HG03175 (cell line): ENCODE data around the gene DUSP14.
A peak's percentile ranks its signal among the peaks of the same experiment; 100 is the strongest.
"Not testable (repeated sequence)": the region's sequence is repeated elsewhere in the genome, so short reads cannot be mapped to it uniquely, and the experiment has no call there.

Source experiments
- ATAC-seq: cut with Tn5 transposase; IDR thresholded peaks from one replicate; pipeline ENCODE4 v1.9.1; 2021; ENCODE audit warnings: mild to moderate bottlenecking, moderate library complexity; ENCODE audit not compliant: unreplicated experiment

The DUSP14 gene

DNA sequence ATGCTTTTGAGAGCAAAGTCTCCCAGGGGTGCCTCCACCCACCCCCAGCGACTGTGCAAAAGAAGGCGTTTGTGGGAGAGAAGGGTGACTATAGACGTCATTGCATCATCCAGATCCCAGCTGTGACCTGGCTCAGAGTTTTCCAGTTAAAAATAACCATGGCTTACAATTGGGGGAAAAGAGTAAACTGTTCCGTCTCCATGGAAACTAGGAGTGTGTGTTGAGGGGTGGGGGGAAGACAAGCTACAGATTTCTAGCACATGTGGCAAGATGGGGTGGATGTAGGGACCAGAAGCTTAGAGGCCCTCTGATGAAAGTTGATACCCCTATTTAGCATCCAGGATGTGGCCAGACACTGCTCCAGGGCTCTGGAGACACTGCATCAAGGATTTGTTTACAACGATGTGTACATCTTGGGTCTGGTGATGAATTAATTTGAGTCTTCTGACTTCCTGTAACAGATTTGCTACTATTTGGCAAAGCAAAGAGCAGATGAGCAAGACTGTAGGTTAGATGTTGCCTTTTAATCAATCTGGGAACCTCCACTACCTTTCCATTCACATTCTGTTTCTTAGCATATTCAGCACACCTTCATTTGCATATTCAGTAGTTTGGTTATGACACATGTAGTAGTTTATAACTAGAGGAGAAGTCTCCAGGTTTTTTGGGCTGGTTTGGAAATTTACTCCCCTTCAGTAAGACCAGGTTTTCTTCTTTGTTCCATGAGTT, 6.2 kb upstream of the DUSP14 start:
- ATAC-seq, result no peak

DNA sequence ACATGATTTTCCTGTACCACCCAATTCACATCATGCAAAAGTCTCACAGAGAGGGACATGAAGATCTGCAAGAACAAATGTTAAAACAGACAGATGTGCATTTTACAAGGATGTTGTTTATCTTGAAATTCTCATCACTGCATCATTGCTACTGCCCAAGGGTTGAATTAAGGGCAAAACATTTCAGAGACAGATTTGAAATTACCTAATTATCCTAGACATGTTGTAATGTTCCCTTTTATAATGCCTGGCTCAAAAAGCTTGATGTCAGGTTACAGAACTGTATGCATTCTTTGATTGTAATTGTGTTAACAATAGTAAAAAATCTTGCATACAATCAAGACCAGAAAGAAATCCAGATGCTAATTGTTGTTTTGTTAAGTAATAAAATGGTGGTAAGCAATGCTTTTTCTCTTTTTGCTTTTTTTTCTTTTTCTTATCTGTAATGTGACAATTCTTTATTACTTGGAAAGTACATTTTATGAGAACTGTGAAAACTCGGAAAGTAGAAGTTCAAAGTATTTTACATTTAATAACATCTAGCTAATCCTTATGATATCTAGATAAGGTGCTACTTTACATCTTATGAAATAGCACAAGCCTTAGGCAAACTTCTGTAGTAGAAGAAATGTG, 3.6 kb upstream of the DUSP14 start:
- no peak for ATAC-seq

DNA sequence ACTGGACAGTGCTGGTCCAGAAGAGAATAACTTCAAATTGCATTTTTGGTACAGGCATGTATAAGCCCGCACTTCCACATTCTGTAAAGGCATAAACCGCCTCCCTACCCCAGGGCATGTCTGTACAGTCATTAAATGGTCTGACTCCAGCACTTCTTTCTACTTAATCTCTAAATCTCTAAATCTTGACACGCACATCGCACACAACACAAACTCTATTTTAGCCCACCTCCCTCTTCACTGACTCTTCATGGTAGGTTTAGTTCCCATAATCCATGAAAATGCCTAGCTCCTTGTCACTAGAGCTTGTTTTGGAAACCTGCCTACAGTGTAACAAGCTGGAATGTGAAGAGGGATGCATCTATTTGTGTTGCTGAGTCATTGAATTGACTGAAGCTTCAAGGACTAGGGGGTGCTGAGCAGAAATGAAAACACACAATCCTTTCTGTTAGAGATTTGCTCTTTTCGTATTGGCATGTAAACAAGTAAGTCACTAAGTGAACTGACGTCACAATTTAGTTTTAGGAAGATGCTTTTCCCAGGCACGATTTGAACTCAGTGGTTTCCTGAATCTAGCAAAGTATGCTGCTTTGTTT, 1.6 kb upstream of the DUSP14 start:
- ATAC-seq, result no peak

DNA sequence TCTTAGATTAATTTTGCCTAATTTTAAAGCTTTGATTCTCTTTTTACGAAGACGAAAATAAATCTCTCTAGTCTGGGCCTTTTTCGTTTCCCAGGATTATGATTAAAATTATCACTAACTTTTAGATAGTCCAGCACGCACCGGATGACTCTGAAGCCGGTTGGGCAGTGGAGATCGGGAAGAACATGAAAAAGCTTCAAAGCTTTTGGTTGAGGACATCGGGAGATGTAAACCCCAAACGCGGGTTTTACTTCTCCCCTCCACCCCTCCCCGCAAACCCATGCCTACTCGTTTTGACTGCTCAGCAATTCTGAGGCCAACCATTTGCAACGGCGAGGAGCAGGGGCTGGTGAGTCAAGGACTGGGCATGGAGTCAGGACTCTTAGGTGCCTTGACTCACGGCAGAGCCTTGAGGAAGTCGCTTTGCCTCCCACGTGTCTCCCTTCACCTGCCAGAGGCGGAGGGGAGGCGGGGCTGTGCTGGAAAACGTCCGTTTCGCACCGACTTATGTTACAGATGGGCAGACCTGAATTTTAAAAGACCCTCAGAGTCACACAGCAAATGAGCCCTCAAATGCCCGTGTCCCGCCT, 989 bp upstream of the DUSP14 start:
- no peak for ATAC-seq

DNA sequence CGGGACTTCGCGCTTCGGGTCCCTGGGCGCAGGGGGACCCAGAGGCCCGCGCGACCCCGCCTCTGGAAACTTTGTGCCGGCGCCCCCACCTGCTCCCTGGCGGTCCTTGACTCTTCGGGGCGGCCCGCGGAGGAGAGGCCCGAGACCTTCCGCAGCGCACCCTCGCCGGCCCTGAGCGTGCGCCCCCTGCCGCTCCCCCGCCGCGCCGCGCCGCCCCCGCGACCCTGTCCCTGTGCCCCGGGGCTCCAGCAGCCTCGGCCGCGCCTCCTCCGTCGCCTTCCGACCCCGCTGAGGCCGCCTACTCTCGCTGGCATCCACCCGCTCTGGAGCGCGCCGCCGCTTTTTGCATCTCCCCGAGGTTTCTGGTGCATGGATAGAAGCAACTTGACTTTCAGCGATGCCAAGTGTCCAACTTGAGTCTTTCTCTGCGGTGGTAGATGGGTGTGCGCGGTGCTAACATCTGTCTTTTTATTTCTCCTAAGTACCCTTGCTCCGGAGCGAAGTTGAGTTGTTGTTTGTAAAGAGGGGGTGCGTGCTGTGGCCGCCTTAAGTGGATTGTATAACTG, 414 bp downstream of the DUSP14 start:
- peak; percentile 38 for ATAC-seq

DNA sequence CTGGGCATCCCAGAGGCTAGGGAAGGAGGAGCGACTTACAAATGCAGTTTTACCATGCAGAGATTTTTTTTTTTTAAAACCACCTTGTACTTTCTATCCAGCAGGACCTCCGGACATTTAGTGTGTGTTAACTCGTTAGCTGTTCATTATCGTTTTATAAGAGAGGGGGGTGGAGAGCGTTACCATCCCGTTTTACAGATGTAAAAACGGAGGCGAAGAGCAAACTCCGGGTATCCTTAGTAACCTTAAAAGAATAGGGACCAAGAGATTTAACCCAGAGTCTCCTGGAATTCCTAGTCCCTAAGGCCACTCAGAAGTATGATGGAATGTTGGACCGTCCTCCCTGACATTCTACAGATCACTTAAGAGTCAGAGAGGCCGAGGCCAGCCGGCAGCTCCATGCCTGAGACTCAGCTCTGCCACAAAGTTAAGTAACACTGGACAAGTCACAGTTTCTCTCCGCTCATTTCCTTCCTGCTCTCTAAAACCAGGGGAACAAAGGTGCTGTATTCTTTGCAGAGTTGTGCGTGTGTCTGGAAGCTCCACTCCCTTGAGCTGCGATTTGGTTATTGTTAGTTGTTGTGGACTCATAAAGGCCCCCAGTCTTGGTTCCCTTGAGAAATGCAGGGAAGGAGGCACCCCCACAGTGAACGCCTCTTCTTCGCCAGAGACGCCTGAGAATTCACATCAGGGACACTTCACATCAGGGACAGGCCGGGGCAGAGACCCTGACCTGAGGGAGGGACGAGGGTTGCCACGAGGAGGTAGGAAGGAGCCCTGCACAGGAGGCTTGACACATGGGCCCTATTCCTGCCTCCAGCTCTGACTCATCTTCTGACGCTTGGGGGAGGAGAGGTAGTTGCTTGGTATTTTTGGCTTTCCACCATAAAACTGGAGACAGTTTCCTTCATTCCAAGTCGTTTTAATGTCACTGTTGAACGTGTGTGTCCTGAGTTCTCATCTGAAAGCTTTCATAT, 1.2 kb downstream of the DUSP14 start:
- ATAC-seq, result no peak

DNA sequence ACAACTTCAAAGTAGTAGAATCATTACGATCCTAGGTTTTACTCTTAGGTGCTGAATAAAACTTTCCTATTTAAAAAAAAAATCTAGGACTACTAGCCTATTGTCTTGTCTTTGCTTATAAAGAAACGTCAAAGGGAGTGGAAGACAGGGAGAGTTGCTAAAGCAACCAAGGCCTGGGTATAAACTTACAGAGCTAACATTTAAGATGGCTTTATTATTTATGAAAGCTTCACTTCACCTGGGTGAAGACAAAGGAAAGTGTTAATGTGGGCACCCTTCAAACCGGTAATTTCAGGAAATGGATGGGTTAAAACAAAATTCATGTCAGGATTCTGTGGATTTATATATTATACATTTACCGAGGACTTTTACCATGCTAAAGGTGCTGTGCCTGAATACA, 2.5 kb downstream of the DUSP14 start:
- ATAC-seq, result no peak

DNA sequence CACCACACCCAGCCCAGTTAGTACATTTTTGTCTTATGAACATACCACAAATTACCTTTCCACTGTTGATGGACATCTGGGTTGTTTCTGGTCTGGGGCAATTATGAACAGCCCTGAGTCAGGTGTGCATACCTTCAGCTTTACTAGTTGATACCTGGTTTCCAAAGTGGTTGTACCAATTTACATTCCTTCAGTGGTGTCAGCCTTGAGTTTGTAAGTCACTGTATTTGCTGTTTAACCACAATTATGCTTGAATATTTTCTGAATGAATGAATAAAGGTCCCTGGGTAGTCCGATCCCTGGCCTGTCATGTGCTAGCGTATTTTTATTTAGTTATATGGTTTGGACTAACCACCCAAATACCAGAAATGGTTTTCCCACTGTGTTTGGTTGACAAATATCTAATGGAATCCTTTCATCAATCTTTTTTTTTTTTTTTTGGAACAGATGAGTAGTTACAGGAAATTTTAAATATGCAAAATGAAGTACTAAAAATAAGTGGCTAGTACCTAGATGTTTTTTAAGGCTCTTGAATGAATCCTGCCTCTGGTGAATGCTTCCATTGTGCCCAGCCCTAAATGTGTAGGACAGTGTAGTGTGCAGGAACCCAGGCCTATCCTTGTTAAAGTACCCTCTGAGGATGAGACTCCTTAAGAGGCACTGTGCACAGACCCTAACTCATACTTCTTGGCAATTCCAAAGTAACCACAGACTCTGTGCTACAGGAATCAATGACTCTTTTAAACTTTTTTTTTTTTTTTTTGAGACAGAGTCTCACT, 3.7 kb downstream of the DUSP14 start:
- ATAC-seq, result no peak

DNA sequence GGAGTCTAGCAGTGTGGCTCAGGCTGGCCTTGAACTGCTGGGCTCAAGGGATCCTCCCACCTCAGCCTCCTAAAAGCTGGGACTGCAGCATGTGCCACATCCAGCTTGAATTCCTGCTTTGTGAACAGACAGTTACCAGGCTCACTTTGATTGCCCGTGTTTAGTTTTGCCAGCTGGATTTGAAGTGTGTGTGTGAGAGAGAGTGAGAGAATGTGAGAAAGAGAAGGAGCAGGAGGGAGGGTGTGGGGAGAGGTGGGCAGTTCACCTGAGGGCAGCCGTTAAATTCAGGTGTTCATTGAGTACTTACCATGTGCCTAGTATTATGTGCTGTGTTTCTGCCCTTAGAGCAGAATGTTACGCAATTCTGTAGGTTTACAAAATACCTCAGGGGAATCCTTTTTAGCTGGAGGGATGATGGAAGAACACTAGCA, 4.7 kb downstream of the DUSP14 start:
- ATAC-seq, result no peak

DNA sequence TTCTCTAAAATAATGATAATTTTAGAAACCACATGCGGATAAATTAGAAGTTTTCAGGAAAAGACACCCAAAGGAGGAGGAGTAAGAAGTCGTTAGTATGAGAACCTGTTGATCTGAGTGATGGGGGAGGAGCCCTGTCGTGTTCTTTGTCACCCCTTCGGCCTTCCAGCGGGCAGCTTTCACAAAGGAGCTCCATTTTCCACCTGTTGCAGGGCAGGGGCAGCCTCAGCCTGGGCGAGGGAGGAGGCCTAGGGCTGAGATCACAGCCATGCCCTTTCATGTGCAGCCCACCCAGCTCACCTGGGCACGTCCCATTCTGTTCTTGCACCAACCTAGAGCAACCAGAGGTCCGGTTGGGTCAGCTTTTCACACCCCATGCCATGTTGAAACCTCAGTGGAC, 5.3 kb downstream of the DUSP14 start:
- ATAC-seq, result no peak

DNA sequence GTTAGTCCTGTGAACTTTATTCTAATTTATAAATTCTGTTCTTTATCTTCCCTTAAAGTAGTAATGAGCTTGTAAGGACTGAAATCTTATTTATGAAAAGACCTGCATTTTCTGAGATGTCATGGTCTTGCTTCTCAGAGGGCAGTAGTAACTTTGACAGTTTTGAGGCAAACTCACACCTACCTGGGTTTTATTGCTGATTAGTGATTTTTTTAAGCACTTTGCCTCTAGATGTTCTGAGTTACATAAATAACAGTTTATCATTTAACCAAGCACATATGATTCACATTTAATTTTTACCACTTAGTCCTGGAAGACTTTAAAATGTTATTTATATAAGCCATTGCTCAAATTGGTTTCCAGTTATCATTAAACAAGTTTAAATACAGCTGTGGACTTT, 10.7 kb downstream of the DUSP14 start:
- ATAC-seq, result no peak

DNA sequence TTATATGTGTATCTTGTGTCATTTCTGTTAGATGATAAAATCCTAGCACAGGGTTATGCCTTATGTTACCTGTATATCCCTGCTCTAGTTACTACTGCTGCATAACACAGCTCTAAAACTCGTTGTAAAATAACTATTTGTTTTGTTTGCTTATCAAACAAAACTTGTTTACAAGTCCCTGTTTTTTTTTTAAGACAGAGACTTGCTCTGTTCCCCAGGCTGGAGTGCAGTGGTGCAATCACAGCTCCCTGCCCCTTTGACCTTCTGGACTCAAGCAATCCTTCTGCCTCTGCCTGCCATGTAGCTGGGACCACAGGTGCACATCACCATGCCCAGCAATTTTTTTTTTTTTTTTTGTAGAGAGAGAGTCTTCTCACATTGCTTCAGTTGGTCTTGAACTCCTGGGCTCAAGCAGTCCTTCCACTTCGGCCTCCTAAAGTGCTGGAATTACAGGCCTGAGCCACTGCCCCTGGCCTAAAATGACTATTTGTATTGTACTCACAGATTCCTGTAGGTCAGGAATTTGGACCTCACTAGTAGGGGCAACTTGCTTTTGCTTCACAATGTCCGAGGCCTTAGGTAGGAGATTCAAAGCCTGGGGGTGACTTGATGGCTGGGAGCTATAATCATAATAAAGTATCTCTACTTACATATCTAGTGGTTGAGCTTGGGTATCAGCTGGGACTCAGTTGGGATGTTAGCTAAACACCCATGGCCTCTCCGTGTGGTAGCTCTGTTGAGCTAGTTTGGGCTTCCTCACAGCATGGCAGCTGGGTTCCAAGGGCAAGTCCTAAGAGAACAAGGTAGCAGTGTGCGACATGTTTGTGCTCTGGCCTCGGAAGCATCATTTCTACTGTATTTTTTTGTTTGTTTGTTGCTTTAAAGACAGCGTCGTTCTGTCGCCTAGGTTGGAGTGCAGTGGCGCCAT, 12.6 kb downstream of the DUSP14 start:
- ATAC-seq, result no peak

DNA sequence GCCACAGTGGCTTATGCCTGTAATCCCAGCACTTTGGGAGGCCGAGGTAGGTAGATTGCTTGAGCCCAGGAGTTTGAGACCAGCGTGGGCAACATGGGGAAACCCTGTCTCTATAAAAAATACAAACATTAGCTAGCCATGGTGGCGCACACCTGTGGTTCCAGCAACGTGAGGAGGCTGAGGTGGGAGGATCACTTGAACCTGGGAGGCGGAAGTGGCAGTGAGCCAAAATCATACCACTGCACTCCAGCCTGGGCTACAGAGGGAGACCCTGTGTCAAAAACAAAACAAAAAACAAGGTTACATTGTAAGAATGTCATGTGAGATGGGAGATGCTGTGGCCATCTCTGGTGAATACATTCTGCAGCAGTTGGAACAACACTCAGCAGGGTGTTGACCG, 13.5 kb downstream of the DUSP14 start:
- ATAC-seq, result no peak

DNA sequence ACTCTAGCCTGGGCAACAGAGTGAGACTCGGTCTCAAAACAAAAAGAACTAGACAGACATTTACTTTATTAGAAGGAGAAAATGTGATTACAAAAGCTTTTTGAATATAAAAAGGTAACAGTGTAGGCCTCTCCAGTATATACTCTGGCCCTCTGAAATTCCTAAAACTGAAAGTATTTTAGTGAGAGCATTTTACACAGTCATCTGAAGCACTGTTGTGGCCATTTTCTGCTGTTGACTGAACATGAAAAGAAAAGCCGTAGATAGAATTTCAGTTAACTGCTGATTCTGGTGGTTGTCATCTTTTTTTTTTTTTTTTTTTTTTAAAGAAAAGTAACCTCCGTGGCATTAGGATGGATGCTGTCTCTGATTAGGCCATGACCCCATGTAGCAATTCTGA, 15.6 kb downstream of the DUSP14 start:
- no peak for ATAC-seq

DNA sequence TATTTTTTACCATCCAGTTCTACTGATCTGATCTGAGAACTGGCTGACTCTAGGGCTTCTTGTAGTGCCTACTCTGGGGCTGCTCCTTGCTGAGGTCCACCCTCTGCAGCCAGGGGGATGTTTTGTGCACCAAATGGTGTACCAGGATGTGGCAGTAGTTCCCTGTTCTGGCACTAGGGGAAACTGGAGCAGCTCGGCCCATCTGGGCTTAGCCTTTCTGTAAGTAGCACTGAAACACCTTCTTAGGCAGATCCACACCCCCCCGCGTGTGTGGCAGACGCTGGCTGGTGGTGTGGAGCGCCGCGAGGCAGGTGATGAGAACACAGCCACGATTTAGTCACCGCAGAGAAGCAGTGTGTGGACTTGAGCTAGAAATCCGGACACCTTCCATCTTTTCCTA, 17.0 kb downstream of the DUSP14 start:
- no peak for ATAC-seq

DNA sequence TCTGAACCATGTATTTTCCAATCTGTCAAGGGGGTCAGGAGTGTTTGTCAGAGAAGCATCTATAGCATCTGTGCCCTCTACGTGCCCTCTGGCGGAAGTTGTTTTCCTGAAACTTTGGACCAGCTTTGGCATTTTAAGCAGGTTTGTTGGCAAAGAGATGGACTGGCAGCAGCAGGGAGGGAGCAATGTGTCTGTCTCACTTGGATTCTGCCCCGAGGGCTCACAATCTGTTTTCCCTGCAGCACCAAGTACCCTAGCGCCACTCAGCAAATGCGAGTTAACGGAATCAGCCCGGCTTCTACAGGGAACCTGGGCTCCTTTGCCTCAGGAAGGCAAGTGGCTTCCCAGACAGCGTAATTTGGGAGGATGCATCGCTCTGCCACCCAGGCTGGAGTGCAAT, 17.4 kb downstream of the DUSP14 start:
- no peak for ATAC-seq

DNA sequence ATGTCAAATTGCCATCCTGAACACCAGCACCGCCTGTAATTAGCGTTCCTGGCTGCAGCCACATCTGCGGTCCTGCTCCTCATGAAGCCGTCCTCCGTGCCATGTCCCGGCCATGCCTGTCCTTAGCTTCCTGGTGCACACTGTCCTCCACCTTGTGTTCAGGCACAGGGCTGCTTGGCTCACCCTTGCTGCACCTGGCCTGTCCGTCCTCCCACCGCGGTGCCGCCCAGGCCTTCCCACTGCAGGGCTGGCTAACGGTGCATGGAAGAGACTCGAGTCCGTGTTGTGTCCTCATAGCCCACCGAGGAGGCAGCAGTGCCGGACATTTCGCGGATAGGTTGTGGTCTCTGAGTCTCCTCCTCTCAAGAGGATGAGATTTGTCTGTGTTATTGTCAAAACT, 20.4 kb downstream of the DUSP14 start:
- ATAC-seq, result no peak

DNA sequence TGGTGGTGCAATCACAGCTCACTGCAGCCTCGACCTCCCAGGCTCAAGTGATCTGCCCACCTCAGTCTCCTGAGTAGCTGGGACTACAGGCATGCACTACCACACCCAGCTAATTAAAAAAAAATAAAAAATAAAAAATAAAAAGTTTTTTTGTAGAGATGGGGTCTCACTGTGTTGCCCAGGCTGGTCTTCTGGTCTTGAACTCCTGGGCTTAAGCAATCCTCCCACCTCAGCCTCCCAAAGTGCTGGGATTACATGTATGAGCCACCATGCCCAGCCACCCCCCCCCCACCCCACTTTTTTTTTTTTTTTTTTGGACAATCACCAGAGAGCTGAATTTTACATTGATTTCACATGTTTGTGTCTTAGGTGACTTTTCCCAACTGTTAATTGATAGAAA, 22.0 kb downstream of the DUSP14 start:
- ATAC-seq, result not testable (repeated sequence)
